ENCODE measurements around the gene ZNF853. TPM values are rescaled to one million over a fixed set of nuclear protein-coding genes. Genes with fewer than 3 reads are reported as not detected.

The ZNF853 gene
- total RNA-seq, 1 donor from 2014 or later, result 7.9 TPM

DNA sequence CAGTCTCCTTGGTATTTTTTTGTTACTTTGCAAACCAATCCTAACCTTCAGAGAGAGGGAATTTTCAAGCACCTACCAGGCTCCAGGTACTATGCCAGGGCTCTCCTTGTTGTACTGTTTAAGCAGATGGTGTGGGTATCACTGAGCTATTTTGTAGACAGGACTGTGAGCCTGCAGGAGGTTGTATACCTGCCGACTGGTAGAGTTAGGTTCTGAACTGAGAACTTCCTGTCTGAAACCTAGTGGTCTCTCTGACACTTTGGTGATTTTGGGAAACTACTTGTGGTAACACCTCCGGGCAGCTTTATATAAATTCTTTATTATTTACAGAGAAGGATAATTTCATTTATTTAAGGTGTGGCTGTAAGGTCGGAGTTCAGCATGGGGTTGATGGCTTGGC is 4.6 kb downstream of the ZNF853 start:
- no peak for TF ChIP-seq CTCF (IDR thresholded peaks at IDR 0.05; ENCODE audit: unreplicated experiment)
- H3K9me3 Mint-ChIP-seq (ENCODE audit: unreplicated experiment), result no peaks in the 10 kb centered on the region
- H3K4me3 Mint-ChIP-seq (ENCODE audit: unreplicated experiment), result peak overlapping the region; percentile 12
- H3K36me3 Mint-ChIP-seq (ENCODE audit: low read depth, unreplicated experiment), result peaks cover 26% of the 10 kb centered on the region
- DNase-seq (ENCODE audit: low spot score), result no peak
- peaks cover 26% of the 10 kb centered on the region for H3K27me3 Mint-ChIP-seq (ENCODE audit: unreplicated experiment)
- no peak overlapping the region for H3K27ac Mint-ChIP-seq (ENCODE audit: unreplicated experiment)
- peaks cover 15% of the 10 kb centered on the region for H3K4me1 Mint-ChIP-seq (ENCODE audit: unreplicated experiment)

GRCh38 chr7:6621195-6622133 is 6.1 kb downstream of the ZNF853 start:
- peaks cover 15% of the 10 kb centered on the region for H3K4me1 Mint-ChIP-seq (ENCODE audit: unreplicated experiment)
- TF ChIP-seq CTCF (IDR thresholded peaks at IDR 0.05; ENCODE audit: unreplicated experiment), result no peak
- H3K9me3 Mint-ChIP-seq (ENCODE audit: unreplicated experiment), result no peaks in the 10 kb centered on the region
- peaks cover 24% of the 10 kb centered on the region for H3K27me3 Mint-ChIP-seq (ENCODE audit: unreplicated experiment)
- peak overlapping the region; percentile 60 for H3K4me3 Mint-ChIP-seq (ENCODE audit: unreplicated experiment)
- no peak overlapping the region for H3K27ac Mint-ChIP-seq (ENCODE audit: unreplicated experiment)
- peaks cover 26% of the 10 kb centered on the region for H3K36me3 Mint-ChIP-seq (ENCODE audit: low read depth, unreplicated experiment)
- DNase-seq (ENCODE audit: low spot score), result no peak

DNA sequence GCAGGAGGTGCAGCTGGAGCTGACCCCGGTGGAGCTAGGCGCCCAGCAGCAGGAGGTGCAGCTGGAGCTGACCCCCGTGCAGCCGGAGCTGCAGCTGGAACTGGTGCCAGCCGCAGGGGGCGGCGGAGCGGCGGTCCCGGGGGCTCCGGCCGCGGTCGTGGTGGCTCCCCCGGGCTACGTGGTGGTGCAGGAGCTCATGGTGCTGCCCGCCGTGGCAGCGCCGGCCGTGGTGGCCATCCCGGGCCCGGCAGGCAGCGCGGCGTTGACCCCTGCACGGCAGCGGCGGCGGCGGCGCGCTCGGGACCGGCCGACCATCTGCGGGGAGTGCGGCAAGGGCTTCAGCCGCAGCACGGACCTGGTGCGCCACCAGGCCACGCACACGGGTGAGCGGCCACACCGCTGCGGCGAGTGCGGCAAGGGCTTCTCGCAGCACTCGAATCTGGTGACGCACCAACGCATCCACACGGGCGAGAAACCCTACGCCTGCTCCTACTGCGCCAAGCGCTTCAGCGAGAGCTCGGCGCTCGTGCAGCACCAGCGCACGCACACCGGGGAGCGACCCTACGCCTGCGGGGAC is 6.8 kb downstream of the ZNF853 start:
- DNase-seq (ENCODE audit: low spot score), result no peak
- Mint-ChIP-seq H3K4me3 (ENCODE audit: unreplicated experiment) (no peak overlapping the region), H3K27me3 (ENCODE audit: unreplicated experiment) (peaks cover 22% of the 10 kb centered on the region), H3K4me1 (ENCODE audit: unreplicated experiment) (peaks cover 15% of the 10 kb centered on the region), H3K36me3 (ENCODE audit: low read depth, unreplicated experiment) (peaks cover 26% of the 10 kb centered on the region), H3K9me3 (ENCODE audit: unreplicated experiment) (no peaks in the 10 kb centered on the region), H3K27ac (ENCODE audit: unreplicated experiment) (no peak overlapping the region)
- no peak for TF ChIP-seq CTCF (IDR thresholded peaks at IDR 0.05; ENCODE audit: unreplicated experiment)

GRCh38 chr7:6623589-6624245 is 8.3 kb downstream of the ZNF853 start:
- Mint-ChIP-seq H3K4me1 (ENCODE audit: unreplicated experiment) (peaks cover 10% of the 10 kb centered on the region), H3K27me3 (ENCODE audit: unreplicated experiment) (peaks cover 16% of the 10 kb centered on the region), H3K27ac (ENCODE audit: unreplicated experiment) (no peak overlapping the region), H3K9me3 (ENCODE audit: unreplicated experiment) (no peaks in the 10 kb centered on the region), H3K4me3 (ENCODE audit: unreplicated experiment) (no peak overlapping the region), H3K36me3 (ENCODE audit: low read depth, unreplicated experiment) (peaks cover 21% of the 10 kb centered on the region)
- no peak for DNase-seq (ENCODE audit: low spot score)
- TF ChIP-seq CTCF (IDR thresholded peaks at IDR 0.05; ENCODE audit: unreplicated experiment), result no peak
